IMR-90 (cell line): ENCODE results near the gene CCR3. TPM values are rescaled to one million over a fixed set of nuclear protein-coding genes. Genes with fewer than 3 reads are reported as not detected.

Experiments
- ATAC-seq: fragments of 200-7000 bp; cut with Tn5 transposase; 2 replicates; pipeline ENCODE4 v1.9.1; 2020; ENCODE audit warnings: low read depth, mild to moderate bottlenecking, moderate library complexity
- BruUV-seq: library from RNA; stranded (reverse); fragments of 400-500 nt; replicated peaks from 2 replicates; lab custom pipeline; 2021; lab: Mats Ljungman, UMichigan
- CTCF ChIA-PET: fragments of 300-600 bp; formaldehyde crosslinking; extraction: SDS; loops from one replicate; lab custom pipeline; 2021; ENCODE audit warnings: antibody characterized with exemption; lab: Yijun Ruan, JAX
- POLR2A ChIA-PET: fragments of 300-600 bp; sonication (Branson Sonifier 250); formaldehyde crosslinking; loops from one replicate; lab custom pipeline; 2022; ENCODE audit warnings: antibody characterized with exemption; ENCODE audit not compliant: unreplicated experiment; lab: Charles Lee
- DNase-seq: peaks from one replicate; pipeline ENCODE4 v3.0.0; 2013
- H2AFZ ChIP-seq: replicated peaks from 2 replicates; pipeline ENCODE3; 2013; ENCODE audit warnings: low read length, mild to moderate bottlenecking; ENCODE audit not compliant: poor library complexity
- H2AK5ac ChIP-seq: 2 replicates; pipeline ENCODE4 v1.6.1; 2013; ENCODE audit warnings: low read depth, low read length, inconsistent platforms
- H2AK9ac ChIP-seq: replicated peaks from 2 replicates; pipeline ENCODE3; 2013; ENCODE audit warnings: mild to moderate bottlenecking, low read depth, low read length, moderate library complexity; ENCODE audit not compliant: poor library complexity
- H2BK120ac ChIP-seq: 2 replicates; pipeline ENCODE4 v1.6.1; 2013; ENCODE audit warnings: low read depth, low read length, inconsistent platforms
- H2BK15ac ChIP-seq: 3 replicates; pipeline ENCODE4 v1.6.1; 2013; ENCODE audit warnings: low read depth, low read length, inconsistent platforms
- H2BK20ac ChIP-seq: 2 replicates; pipeline ENCODE4 v1.6.1; 2013; ENCODE audit warnings: low read depth, mild to moderate bottlenecking, inconsistent platforms, low read length, moderate library complexity
- H2BK5ac ChIP-seq: 2 replicates; pipeline ENCODE4 v1.6.1; 2013; ENCODE audit warnings: mild to moderate bottlenecking, low read depth, low read length, inconsistent platforms; ENCODE audit not compliant: poor library complexity, severe bottlenecking
- H3K14ac ChIP-seq: replicated peaks from 2 replicates; pipeline ENCODE4 v1.6.1; 2013; ENCODE audit warnings: low read depth, low read length, inconsistent platforms
- H3K18ac ChIP-seq: 2 replicates; pipeline ENCODE4 v1.6.1; 2013; ENCODE audit warnings: low read depth, low read length, control low read depth
- H3K23ac ChIP-seq: 2 replicates; pipeline ENCODE4 v1.6.1; 2013; ENCODE audit warnings: low read depth, low read length, inconsistent platforms
- H3K27ac ChIP-seq: 2 replicates; pipeline ENCODE4 v1.5.1; 2013; ENCODE audit warnings: mild to moderate bottlenecking, control low read depth, low read length; ENCODE audit not compliant: insufficient read depth
- H3K27me3 ChIP-seq: 2 replicates; pipeline ENCODE4 v1.6.1; 2013; ENCODE audit warnings: low read length; ENCODE audit not compliant: control insufficient read depth, insufficient read depth
- H3K36me3 ChIP-seq: 2 replicates; pipeline ENCODE4 v1.6.1; 2013; ENCODE audit warnings: low read length, mixed read lengths; ENCODE audit not compliant: control insufficient read depth, insufficient read depth
- H3K4ac ChIP-seq: 2 replicates; pipeline ENCODE4 v1.6.1; 2013; ENCODE audit warnings: low read depth, low read length, inconsistent platforms
- H3K4me1 ChIP-seq: 2 replicates; pipeline ENCODE4 v1.6.1; 2013; ENCODE audit warnings: low read length, mixed read lengths; ENCODE audit not compliant: control insufficient read depth, insufficient read depth
- H3K4me2 ChIP-seq: 2 replicates; pipeline ENCODE4 v1.6.1; 2013; ENCODE audit warnings: low read depth, mild to moderate bottlenecking, control low read depth, low read length, moderate library complexity
- H3K4me3 ChIP-seq: 2 replicates; pipeline ENCODE4 v1.5.1; 2013; ENCODE audit warnings: low read depth, mild to moderate bottlenecking, control low read depth, low read length, moderate library complexity; ENCODE audit not compliant: insufficient read depth
- H3K56ac ChIP-seq: 2 replicates; pipeline ENCODE4 v1.6.1; 2013; ENCODE audit warnings: low read length, inconsistent platforms; ENCODE audit not compliant: insufficient read depth; ENCODE audit errors: extremely low read depth
- H3K79me1 ChIP-seq, 2 experiments: 2 replicates each; pipeline ENCODE4 v1.6.1; 2013; ENCODE audit warnings: low read length in 2 of 2, inconsistent platforms in 1 of 2, low read depth in 1 of 2
- H3K9ac ChIP-seq: 2 replicates; pipeline ENCODE4 v1.6.1; 2013; ENCODE audit warnings: low read depth, low read length, control low read depth
- H3K9me1 ChIP-seq: 2 replicates; pipeline ENCODE4 v1.6.1; 2013; ENCODE audit warnings: low read length, inconsistent platforms; ENCODE audit not compliant: insufficient read depth
- H3K9me3 ChIP-seq: 2 replicates; pipeline ENCODE4 v1.6.1; 2013; ENCODE audit warnings: low read length; ENCODE audit not compliant: control insufficient read depth, insufficient read depth
- H4K20me1 ChIP-seq: 2 replicates; pipeline ENCODE4 v1.6.1; 2013; ENCODE audit warnings: low read length, inconsistent platforms; ENCODE audit not compliant: insufficient read depth
- H4K5ac ChIP-seq: 2 replicates; pipeline ENCODE4 v1.6.1; 2013; ENCODE audit warnings: mild to moderate bottlenecking, low read depth, low read length, control low read depth
- H4K8ac ChIP-seq, 2 experiments: 2 replicates each; pipeline ENCODE4 v1.6.1; 2013; ENCODE audit warnings: low read depth in 2 of 2, low read length in 2 of 2, control low read depth in 1 of 2, inconsistent platforms in 1 of 2
- H4K91ac ChIP-seq: 2 replicates; pipeline ENCODE4 v1.6.1; 2013; ENCODE audit warnings: low read depth, low read length, inconsistent platforms; ENCODE audit not compliant: insufficient read depth
- BHLHE40 ChIP-seq: fragments of 150-350 bp; IDR thresholded peaks from 2 replicates; pipeline ENCODE4 v1.6.1; 2016; ENCODE audit warnings: mild to moderate bottlenecking, low read depth, low read length
- CEBPB ChIP-seq: IDR thresholded peaks from 2 replicates; pipeline ENCODE4 v1.6.1; 2012; ENCODE audit warnings: low read depth, low read length, improper control_type of control experiment
- CHD1 ChIP-seq: IDR thresholded peaks from 2 replicates; pipeline ENCODE4 v1.6.1; 2012; ENCODE audit warnings: low read depth, low read length, improper control_type of control experiment
- FOS ChIP-seq: fragments of 150-350 bp; IDR thresholded peaks from 2 replicates; pipeline ENCODE4 v1.6.1; 2016; ENCODE audit warnings: low read depth, low read length
- MAFK ChIP-seq: IDR thresholded peaks from 2 replicates; pipeline ENCODE4 v1.6.1; 2012; ENCODE audit warnings: low read depth, low read length, improper control_type of control experiment
- MAZ ChIP-seq: IDR thresholded peaks from 2 replicates; pipeline ENCODE4 v1.6.1; 2012; ENCODE audit warnings: low read depth, mild to moderate bottlenecking, low read length, improper control_type of control experiment, moderate library complexity, borderline replicate concordance
- MXI1 ChIP-seq: IDR thresholded peaks from 2 replicates; pipeline ENCODE4 v1.6.1; 2012; ENCODE audit warnings: low read depth, mild to moderate bottlenecking, low read length, moderate library complexity, borderline replicate concordance
- NFE2L2 ChIP-seq: fragments of 150-350 bp; IDR thresholded peaks from 2 replicates; pipeline ENCODE4 v1.6.1; 2016; ENCODE audit warnings: low read depth, mild to moderate bottlenecking, low read length
- POLR2A ChIP-seq: IDR thresholded peaks from 2 replicates; pipeline ENCODE4 v1.6.1; 2012; ENCODE audit warnings: mild to moderate bottlenecking, low read depth, low read length
- RAD21 ChIP-seq: IDR thresholded peaks from 2 replicates; pipeline ENCODE4 v1.6.1; 2012; ENCODE audit warnings: low read length, improper control_type of control experiment
- RCOR1 ChIP-seq: IDR thresholded peaks from 2 replicates; pipeline ENCODE4 v1.6.1; 2012; ENCODE audit warnings: mild to moderate bottlenecking, low read length, improper control_type of control experiment; ENCODE audit not compliant: insufficient replicate concordance
- RFX5 ChIP-seq: IDR thresholded peaks from 2 replicates; pipeline ENCODE4 v1.8.0; 2012; ENCODE audit warnings: low read depth, mild to moderate bottlenecking, low read length, moderate library complexity
- SMC3 ChIP-seq: fragments of 150-350 bp; IDR thresholded peaks from 2 replicates; pipeline ENCODE4 v1.6.1; 2016; ENCODE audit warnings: low read depth, mild to moderate bottlenecking, antibody characterized with exemption, low read length, moderate library complexity
- WGBS, 2 experiments: methylation state at CpG; one replicate each; pipeline versions ENCODE4 v1.1.5 to v1.1.7; 2013; ENCODE audit warnings: missing lambda C conversion rate in 2 of 2; ENCODE audit not compliant: insufficient read length in 1 of 2; ENCODE audit errors: extremely low coverage in 2 of 2; 5-methylcytosine and 5-hydroxymethylcytosine counted together
- dilution Hi-C: fragments of 300-500 bp; cut with HindIII; formaldehyde crosslinking; loops from one replicate; pipeline ENCODE4 v1.14.3; 2018; ENCODE audit warnings: low sequenced_read_pairs; ENCODE audit not compliant: unreplicated experiment
- in situ Hi-C: fragments of 300-500 bp; cut with MboI; formaldehyde crosslinking; loops from 3 replicates; pipeline ENCODE4 v1.14.3; 2019; ENCODE audit warnings: low sequenced_read_pairs, inconsistent platforms, mixed read lengths
- intact Hi-C: fragments of 100-400 bp; cut with micrococcal nuclease; formaldehyde crosslinking; loops from 2 replicates; pipeline ENCODE4 v1.10.0; 2022
- polyA plus RNA-seq, 3 experiments: library from polyadenylated mRNA; depleted of rRNA; stranded (reverse); fragments of >200 nt; gene quantifications; 2 replicates each; pipeline ENCODE4 v1.2.3, GENCODE V29; 2012; ENCODE audit warnings: low replicate concordance in 1 of 3
- total RNA-seq: library from RNA; depleted of rRNA; stranded (reverse); fragments of >200 nt; gene quantifications from 2 replicates; pipeline ENCODE4 v1.2.3, GENCODE V29; 2012
- TF ChIP-seq, protein P1 (sequence below): fragments of 150-350 bp; IDR thresholded peaks from 2 replicates; pipeline ENCODE4 v1.6.1; 2016; ENCODE audit warnings: low read depth, mild to moderate bottlenecking, low read length, moderate library complexity, borderline replicate concordance
- TF ChIP-seq, protein P2 (sequence below): conservative IDR thresholded peaks from 2 replicates; pipeline ENCODE4 v1.5.1; 2012; ENCODE audit warnings: mild to moderate bottlenecking, low read depth, low read length, improper control_type of control experiment

The CCR3 gene
- total and polyA plus RNA-seq, 2 of the 4 experiments (the other 2 are of a cell fraction) = not detected

DNA sequence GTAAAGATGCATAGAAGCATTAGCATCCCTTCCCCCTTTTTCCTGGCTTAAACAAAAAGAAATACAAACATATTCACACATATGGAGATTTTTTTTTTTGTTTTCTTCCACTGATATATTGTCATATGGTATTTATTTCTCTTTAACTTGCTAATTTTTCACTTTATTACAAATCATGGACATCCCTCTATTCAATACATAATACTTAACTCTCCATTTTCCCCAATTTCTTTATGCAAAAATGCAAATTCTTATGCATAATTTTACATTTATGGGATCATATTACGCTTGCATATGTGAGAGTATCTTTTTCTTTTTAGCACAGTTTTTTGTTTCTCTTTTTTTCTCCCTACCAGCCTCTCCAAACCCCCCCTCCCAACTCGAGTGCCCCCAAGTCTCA, 48.8 kb downstream of the CCR3 start:
- ChIA-PET CTCF (no interaction called here), POLR2A (interaction anchor here (0.6 kb wide), 1 partner anchor 27 kb away, joined by 5 read pairs; no protein-coding TSS in a partner anchor)
- no peak overlapping the region for H2BK15ac ChIP-seq
- no TSS peak for BruUV-seq
- H2BK20ac ChIP-seq = no peak overlapping the region
- no peak overlapping the region for H3K23ac ChIP-seq
- no peak overlapping the region for H4K5ac ChIP-seq
- no peak for TF ChIP-seq RCOR1
- no peak for TF ChIP-seq BHLHE40
- TF ChIP-seq CEBPB = no peak
- TF ChIP-seq CHD1 = no peak
- no peak for TF ChIP-seq POLR2A
- TF ChIP-seq, protein P1, sequence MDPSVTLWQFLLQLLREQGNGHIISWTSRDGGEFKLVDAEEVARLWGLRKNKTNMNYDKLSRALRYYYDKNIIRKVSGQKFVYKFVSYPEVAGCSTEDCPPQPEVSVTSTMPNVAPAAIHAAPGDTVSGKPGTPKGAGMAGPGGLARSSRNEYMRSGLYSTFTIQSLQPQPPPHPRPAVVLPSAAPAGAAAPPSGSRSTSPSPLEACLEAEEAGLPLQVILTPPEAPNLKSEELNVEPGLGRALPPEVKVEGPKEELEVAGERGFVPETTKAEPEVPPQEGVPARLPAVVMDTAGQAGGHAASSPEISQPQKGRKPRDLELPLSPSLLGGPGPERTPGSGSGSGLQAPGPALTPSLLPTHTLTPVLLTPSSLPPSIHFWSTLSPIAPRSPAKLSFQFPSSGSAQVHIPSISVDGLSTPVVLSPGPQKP = no peak
- TF ChIP-seq RAD21 = no peak
- TF ChIP-seq MAFK = no peak
- TF ChIP-seq RFX5 = no peak
- no peak for TF ChIP-seq SMC3
- TF ChIP-seq MAZ = no peak
- no peak for TF ChIP-seq MXI1
- no peak for TF ChIP-seq FOS
- TF ChIP-seq, protein P2, sequence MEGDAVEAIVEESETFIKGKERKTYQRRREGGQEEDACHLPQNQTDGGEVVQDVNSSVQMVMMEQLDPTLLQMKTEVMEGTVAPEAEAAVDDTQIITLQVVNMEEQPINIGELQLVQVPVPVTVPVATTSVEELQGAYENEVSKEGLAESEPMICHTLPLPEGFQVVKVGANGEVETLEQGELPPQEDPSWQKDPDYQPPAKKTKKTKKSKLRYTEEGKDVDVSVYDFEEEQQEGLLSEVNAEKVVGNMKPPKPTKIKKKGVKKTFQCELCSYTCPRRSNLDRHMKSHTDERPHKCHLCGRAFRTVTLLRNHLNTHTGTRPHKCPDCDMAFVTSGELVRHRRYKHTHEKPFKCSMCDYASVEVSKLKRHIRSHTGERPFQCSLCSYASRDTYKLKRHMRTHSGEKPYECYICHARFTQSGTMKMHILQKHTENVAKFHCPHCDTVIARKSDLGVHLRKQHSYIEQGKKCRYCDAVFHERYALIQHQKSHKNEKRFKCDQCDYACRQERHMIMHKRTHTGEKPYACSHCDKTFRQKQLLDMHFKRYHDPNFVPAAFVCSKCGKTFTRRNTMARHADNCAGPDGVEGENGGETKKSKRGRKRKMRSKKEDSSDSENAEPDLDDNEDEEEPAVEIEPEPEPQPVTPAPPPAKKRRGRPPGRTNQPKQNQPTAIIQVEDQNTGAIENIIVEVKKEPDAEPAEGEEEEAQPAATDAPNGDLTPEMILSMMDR = no peak
- no peak for TF ChIP-seq NFE2L2
- in situ Hi-C loops (no loop called here), intact Hi-C loops (no loop called here), dilution Hi-C loops (no loop called here)
- H2AFZ ChIP-seq = no peak overlapping the region
- H4K91ac ChIP-seq = no peak overlapping the region
- H3K27ac ChIP-seq = no peak overlapping the region
- DNase-seq = no peak
- no peak overlapping the region for H2AK9ac ChIP-seq
- H3K27me3 ChIP-seq = peaks cover 17% of the 10 kb centered on the region
- no peak overlapping the region for H3K4me3 ChIP-seq
- WGBS, 2 experiments = no CpG with 5 or more reads among the region's 2 CpGs
- H4K20me1 ChIP-seq = no peaks in the 10 kb centered on the region
- no peak overlapping the region for H3K4ac ChIP-seq
- no peaks in the 10 kb centered on the region for H3K36me3 ChIP-seq
- H2BK120ac ChIP-seq = no peak overlapping the region
- H3K79me1 ChIP-seq = no peaks in the 10 kb centered on the region
- H2BK5ac ChIP-seq = no peak overlapping the region
- no peaks in the 10 kb centered on the region for H3K9me1 ChIP-seq
- no peaks in the 10 kb centered on the region for H3K4me1 ChIP-seq
- H3K4me2 ChIP-seq = no peak overlapping the region
- no peak overlapping the region for H3K14ac ChIP-seq
- ATAC-seq = no peak
- no peak overlapping the region for H2AK5ac ChIP-seq
- no peak overlapping the region for H3K56ac ChIP-seq
- H4K8ac ChIP-seq = no peak overlapping the region
- no peak overlapping the region for H3K18ac ChIP-seq
- no peak overlapping the region for H3K9ac ChIP-seq
- no peaks in the 10 kb centered on the region for H3K9me3 ChIP-seq
